Mucosa of rectum (tissue), 2 donors: ENCODE measurements around the gene FOXN3.
"Not testable (repeated sequence)": the region's sequence is repeated elsewhere in the genome, so short reads cannot be mapped to it uniquely, and the experiment has no call there.

Experiments
- H3K27ac ChIP-seq, 2 donors: one replicate each; pipeline ENCODE4 v1.7.0; 2013; ENCODE audit warnings: inconsistent platforms in 2 of 2, low read depth in 2 of 2, low read length in 2 of 2
- H3K27me3 ChIP-seq, 2 donors: one replicate each; pipeline ENCODE4 v1.7.0; 2013; ENCODE audit warnings: low read length in 2 of 2; ENCODE audit not compliant: control insufficient read depth in 2 of 2, insufficient read depth in 2 of 2
- H3K36me3 ChIP-seq, 2 donors: one replicate each; pipeline ENCODE4 v1.7.0; 2013; ENCODE audit warnings: low read length in 2 of 2; ENCODE audit not compliant: control insufficient read depth in 2 of 2, insufficient read depth in 2 of 2
- H3K4me1 ChIP-seq, 2 donors: one replicate each; pipeline ENCODE4 v1.7.0; 2013; ENCODE audit warnings: low read length in 2 of 2, mild to moderate bottlenecking in 1 of 2; ENCODE audit not compliant: control insufficient read depth in 2 of 2, insufficient read depth in 2 of 2
- H3K4me3 ChIP-seq, 2 donors: one replicate each; pipeline ENCODE4 v1.7.0; 2013; ENCODE audit warnings: low read length in 2 of 2
- H3K9ac ChIP-seq, 2 donors: one replicate each; pipeline ENCODE4 v1.7.0; 2013; ENCODE audit warnings: low read length in 2 of 2, low read depth in 1 of 2, mild to moderate bottlenecking in 1 of 2
- H3K9me3 ChIP-seq, 2 donors: one replicate each; pipeline ENCODE4 v1.7.0; 2013; ENCODE audit warnings: low read length in 2 of 2; ENCODE audit not compliant: control insufficient read depth in 2 of 2
- donor health status: healthy.
- donor health status: Normal muscosa, but diverticular disease.

The FOXN3 gene

DNA sequence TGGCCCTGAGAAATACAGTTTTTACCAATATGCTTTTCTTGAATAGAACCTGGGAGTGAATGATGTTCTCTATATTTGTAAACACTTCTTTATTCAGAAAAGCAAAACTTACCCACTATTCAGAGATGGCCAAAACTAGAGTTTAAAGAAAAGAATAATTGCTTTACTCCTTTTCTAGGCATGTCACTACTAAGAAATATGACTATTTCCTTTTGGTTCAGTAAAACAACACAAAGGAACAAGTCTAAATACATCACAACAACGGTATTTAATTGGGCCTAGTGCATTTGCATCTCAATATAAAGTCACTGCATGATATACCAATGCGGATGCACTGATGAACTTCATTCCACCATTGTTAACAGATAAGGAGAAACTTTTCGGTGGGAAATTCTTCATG is 207.5 kb downstream of the FOXN3 start:
- H3K4me3 ChIP-seq, result no peak overlapping the region
- H3K27me3 ChIP-seq, result no peaks in the 10 kb centered on the region
- no peaks in the 10 kb centered on the region for H3K9me3 ChIP-seq
- no peak overlapping the region for H3K9ac ChIP-seq
- H3K27ac ChIP-seq, result no peak overlapping the region
- H3K4me1 ChIP-seq, result peaks cover 0 to 7% of the 10 kb centered on the region in 2 donors
- no peaks in the 10 kb centered on the region for H3K36me3 ChIP-seq

- no peak overlapping the region for H3K27ac ChIP-seq
- H3K9ac ChIP-seq, result no peak overlapping the region
- H3K4me3 ChIP-seq, result no peak overlapping the region
- no peaks in the 10 kb centered on the region for H3K36me3 ChIP-seq
- H3K4me1 ChIP-seq, result no peaks in the 10 kb centered on the region
- H3K27me3 ChIP-seq, result no peaks in the 10 kb centered on the region
- H3K9me3 ChIP-seq, result no peaks in the 10 kb centered on the region
Measured at GRCh38 chr14:89207925-89208328, 209.1 kb downstream of the FOXN3 start.

DNA sequence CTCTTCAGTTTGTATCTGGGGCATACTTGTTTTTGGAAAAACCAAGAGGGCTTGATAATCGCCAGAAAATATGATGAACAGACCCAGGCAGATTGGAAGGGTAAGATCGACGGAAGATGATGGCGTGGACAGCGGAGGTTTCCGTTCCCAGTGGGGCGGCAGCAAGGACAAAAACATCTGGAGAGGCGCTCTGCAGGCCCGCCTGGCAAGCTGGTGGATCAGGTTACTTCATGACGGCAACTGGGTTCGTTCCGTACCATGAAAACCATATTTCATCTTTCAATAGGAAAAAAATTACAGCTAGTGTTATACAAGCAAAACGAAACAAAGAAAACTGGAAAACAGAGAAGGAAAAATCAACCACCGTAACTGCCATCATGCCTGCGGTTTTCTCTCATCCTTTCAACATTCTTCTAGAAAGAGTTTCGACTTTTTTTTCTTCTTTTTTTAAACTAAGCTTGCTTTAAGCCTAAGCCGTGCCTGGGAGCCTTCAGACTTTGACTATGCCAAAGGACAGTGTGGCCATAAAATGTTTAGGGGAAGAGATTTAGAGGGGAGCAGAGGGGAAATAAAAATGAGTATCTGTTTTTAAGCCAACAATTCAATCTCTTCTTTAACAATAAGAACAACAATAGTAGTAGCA is 210.5 kb downstream of the FOXN3 start:
- Histone ChIP-seq H3K36me3 (no peaks in the 10 kb centered on the region), H3K9me3 (no peaks in the 10 kb centered on the region), H3K4me3 (no peak overlapping the region), H3K9ac (no peak overlapping the region), H3K27ac (no peak overlapping the region), H3K27me3 (no peaks in the 10 kb centered on the region), H3K4me1 (no peaks in the 10 kb centered on the region)

DNA sequence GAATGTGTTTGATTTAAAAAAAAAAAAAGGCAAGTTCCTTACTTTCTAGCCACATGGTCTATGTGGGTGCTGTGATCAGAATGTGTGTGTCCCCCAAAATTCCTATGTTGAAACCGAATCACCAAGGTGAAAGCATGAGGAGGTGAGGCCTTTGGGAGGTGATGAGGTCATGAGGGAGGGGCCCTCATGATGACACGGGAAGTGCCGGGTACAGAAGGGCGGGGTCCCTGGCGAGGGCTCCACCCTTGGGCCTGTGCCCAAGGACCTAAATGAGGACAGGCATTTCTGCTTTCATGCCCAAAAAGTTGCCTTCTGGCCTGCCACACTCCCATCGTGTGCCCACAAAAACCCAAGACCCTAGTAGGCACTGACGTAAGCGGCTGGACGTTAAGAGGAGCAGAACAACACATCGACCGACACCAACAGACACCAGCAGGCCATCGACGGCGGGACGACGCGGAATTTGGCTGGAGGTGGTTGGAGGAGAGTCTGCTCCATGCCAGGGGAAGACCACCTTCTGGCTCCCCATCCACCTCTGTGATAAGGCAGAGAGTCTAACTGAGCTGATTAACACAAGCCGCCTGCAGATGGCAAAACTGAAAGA is 211.8 kb downstream of the FOXN3 start:
- no peaks in the 10 kb centered on the region for H3K36me3 ChIP-seq
- no peaks in the 10 kb centered on the region for H3K4me1 ChIP-seq
- no peak overlapping the region for H3K27ac ChIP-seq
- no peak overlapping the region for H3K9ac ChIP-seq
- no peak overlapping the region for H3K4me3 ChIP-seq
- H3K9me3 ChIP-seq, result no peaks in the 10 kb centered on the region
- no peaks in the 10 kb centered on the region for H3K27me3 ChIP-seq

GRCh38 chr14:89202413-89203190 is 214.4 kb downstream of the FOXN3 start:
- Histone ChIP-seq H3K27me3 (no peaks in the 10 kb centered on the region), H3K9me3 (no peaks in the 10 kb centered on the region), H3K4me1 (no peaks in the 10 kb centered on the region), H3K4me3 (no peak overlapping the region), H3K36me3 (no peaks in the 10 kb centered on the region), H3K9ac (no peak overlapping the region), H3K27ac (no peak overlapping the region)

GRCh38 chr14:89201645-89202044 is 215.4 kb downstream of the FOXN3 start:
- Histone ChIP-seq H3K4me3 (no peak overlapping the region), H3K9me3 (no peaks in the 10 kb centered on the region), H3K4me1 (no peaks in the 10 kb centered on the region), H3K9ac (no peak overlapping the region), H3K27me3 (no peaks in the 10 kb centered on the region), H3K36me3 (no peaks in the 10 kb centered on the region), H3K27ac (no peak overlapping the region)

DNA sequence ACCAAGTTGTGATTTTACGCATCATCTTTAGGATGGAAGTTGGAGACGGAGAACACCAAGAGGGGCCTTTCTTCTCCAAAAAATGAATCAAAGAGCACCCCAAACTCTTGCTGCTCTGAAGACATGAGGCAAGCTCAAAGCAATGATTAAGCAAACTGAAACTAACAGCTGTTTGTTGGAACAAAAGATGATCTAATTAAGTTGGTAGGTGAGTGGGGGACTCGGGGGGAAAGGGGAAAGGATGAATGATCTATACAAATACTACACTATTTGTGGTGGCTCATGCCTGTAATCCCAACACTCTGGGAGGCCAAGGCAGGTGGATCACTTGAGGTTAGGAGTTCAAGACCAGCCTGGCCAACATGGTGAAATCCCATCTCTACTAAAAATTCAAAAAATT is 217.7 kb downstream of the FOXN3 start:
- not testable (repeated sequence) for H3K27me3 ChIP-seq, H3K9me3 ChIP-seq, H3K9ac ChIP-seq, H3K4me3 ChIP-seq, H3K4me1 ChIP-seq, H3K36me3 ChIP-seq, H3K27ac ChIP-seq

DNA sequence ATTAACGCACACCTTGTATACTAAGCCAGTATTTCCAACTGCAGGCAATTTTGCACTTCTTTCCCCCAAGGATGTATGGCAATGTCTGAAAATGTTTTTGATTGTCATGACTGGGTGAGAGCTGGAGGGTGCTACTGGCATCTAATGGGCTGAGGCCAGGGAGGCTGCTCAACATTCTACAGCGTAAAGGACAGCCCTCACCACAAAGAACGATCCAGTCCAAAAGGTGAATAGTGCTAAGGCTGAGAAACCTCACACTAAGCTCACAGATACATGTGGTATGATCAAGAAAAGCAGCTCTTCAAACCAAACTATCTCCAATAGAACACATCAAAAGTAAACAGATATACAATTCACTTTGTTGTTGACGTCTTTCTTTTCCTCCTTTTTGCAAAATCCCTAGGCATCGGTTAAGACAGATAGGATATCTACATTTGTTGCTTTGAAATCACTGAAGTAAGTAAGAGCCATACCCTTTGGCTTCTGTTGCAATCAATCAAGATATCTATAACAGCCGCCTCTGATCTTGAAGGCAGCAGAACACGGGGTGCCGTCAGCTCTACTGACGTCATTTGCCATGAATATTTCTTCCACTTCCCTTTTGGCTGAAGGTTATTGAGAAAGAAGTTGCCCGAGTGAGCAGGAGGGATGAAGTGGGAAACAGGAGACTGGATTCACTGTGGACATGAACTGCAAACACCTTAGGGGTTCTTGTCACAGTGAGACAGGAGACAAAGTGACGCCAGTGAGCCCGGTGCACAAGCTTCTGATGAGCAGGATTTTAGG is 218.3 kb downstream of the FOXN3 start:
- no peak overlapping the region for H3K9ac ChIP-seq
- no peaks in the 10 kb centered on the region for H3K9me3 ChIP-seq
- no peak overlapping the region for H3K27ac ChIP-seq
- no peak overlapping the region for H3K4me3 ChIP-seq
- H3K27me3 ChIP-seq, result no peaks in the 10 kb centered on the region
- H3K4me1 ChIP-seq, result no peaks in the 10 kb centered on the region
- no peaks in the 10 kb centered on the region for H3K36me3 ChIP-seq

- Histone ChIP-seq H3K4me1 (no peaks in the 10 kb centered on the region), H3K27ac (no peak overlapping the region), H3K9ac (no peak overlapping the region), H3K9me3 (no peaks in the 10 kb centered on the region), H3K27me3 (no peaks in the 10 kb centered on the region), H3K4me3 (no peak overlapping the region), H3K36me3 (no peaks in the 10 kb centered on the region)
Measured at GRCh38 chr14:89197623-89198022, 219.4 kb downstream of the FOXN3 start.

DNA sequence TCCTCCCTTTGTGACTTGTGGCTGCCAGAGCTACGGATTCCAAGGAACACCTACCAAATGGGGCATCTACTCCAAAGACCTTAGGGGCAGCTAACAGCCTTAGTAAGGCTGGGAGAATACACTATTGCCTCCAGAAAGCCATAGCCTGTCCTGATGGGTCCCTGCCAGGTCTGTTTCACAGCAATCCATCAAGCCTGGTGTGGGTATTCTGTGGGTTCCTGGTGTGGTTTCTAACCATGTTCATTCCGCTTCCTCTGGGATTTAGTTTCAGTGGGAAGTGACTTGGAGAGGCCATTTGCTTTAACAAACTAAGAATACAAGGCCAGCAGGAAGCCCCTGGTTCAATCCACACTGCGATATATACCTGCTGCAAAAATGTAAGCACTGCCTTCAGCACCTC is 220.5 kb downstream of the FOXN3 start:
- H3K27ac ChIP-seq, result no peak overlapping the region
- H3K4me3 ChIP-seq, result no peak overlapping the region
- H3K36me3 ChIP-seq, result no peaks in the 10 kb centered on the region
- no peaks in the 10 kb centered on the region for H3K27me3 ChIP-seq
- no peaks in the 10 kb centered on the region for H3K9me3 ChIP-seq
- no peaks in the 10 kb centered on the region for H3K4me1 ChIP-seq
- H3K9ac ChIP-seq, result no peak overlapping the region
